ENCODE results near the gene METAP1D.

Gene METAP1D

GRCh38 chr2:171999161-171999560, 592 bp upstream of the METAP1D start:
- DNase-seq, result no peak

- no peak for DNase-seq
Measured at GRCh38 chr2:172000696-172001361, 1.1 kb downstream of the METAP1D start.

- no peak for DNase-seq
Measured at GRCh38 chr2:172007372-172007771, 7.6 kb downstream of the METAP1D start.

- DNase-seq, result no peak
Measured at GRCh38 chr2:172009823-172010222, 10.1 kb downstream of the METAP1D start.

GRCh38 chr2:172011812-172012575, 12.2 kb downstream of the METAP1D start:
- DNase-seq, result no peak

GRCh38 chr2:172012677-172013391, 13.1 kb downstream of the METAP1D start:
- DNase-seq, result no peak

GRCh38 chr2:172013396-172013795, 13.6 kb downstream of the METAP1D start:
- DNase-seq, result no peak

- no peak for DNase-seq
Measured at GRCh38 chr2:172021074-172021931, 21.6 kb downstream of the METAP1D start.

- DNase-seq, result no peak
Measured at GRCh38 chr2:172021955-172022354, 22.2 kb downstream of the METAP1D start.

GRCh38 chr2:172031536-172031935, 31.8 kb downstream of the METAP1D start:
- no peak for DNase-seq

- DNase-seq, result no peak
Measured at GRCh38 chr2:172038121-172038520, 38.4 kb downstream of the METAP1D start.

GRCh38 chr2:172038604-172039003, 38.9 kb downstream of the METAP1D start:
- DNase-seq, result no peak

GRCh38 chr2:172039011-172039704, 39.4 kb downstream of the METAP1D start:
- DNase-seq, result no peak

- DNase-seq, result no peak
Measured at GRCh38 chr2:172040311-172040710, 40.6 kb downstream of the METAP1D start.

GRCh38 chr2:172046080-172046678, 46.4 kb downstream of the METAP1D start:
- no peak for DNase-seq

- DNase-seq, result no peak
Measured at GRCh38 chr2:172046866-172047565, 47.3 kb downstream of the METAP1D start.

- no peak for DNase-seq
Measured at GRCh38 chr2:172047566-172048507, 48.1 kb downstream of the METAP1D start.

GRCh38 chr2:172048508-172049503, 49.1 kb downstream of the METAP1D start:
- DNase-seq, result no peak
